ENCODE results near the gene CAMTA1. TPM values are rescaled to one million over a fixed set of nuclear protein-coding genes. Genes with fewer than 3 reads are reported as not detected.

Gene CAMTA1
- polyA plus RNA-seq, 1 donor from 2014 or later: 79.0 TPM

DNA sequence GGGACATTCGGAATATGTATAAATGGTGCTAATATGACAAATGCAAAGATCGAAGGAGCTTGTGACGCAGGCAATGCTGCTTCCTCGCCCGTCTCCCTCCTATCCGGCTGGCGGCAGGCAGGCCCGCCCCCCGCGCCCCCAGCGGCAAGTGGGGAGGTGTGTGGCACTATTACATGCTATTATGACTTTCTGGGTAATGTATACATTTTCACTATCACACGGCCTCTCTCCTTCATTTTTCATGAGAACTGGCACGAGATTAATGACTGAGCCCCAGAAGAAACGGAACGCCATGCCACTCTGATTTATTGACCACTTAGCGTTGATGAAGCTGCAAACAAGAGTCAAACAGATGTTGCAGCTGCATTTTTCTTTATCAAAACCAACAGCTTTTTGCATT lies 846.9 kb downstream of the CAMTA1 start:
- H3K36me3 Mint-ChIP-seq: no peaks in the 10 kb centered on the region
- H3K4me3 Mint-ChIP-seq: no peak overlapping the region
- no peaks in the 10 kb centered on the region for H3K9me3 Mint-ChIP-seq
- H3K27me3 Mint-ChIP-seq: peaks cover 20% of the 10 kb centered on the region
- H3K27ac Mint-ChIP-seq: no peak overlapping the region
- no peaks in the 10 kb centered on the region for H3K4me1 Mint-ChIP-seq

DNA sequence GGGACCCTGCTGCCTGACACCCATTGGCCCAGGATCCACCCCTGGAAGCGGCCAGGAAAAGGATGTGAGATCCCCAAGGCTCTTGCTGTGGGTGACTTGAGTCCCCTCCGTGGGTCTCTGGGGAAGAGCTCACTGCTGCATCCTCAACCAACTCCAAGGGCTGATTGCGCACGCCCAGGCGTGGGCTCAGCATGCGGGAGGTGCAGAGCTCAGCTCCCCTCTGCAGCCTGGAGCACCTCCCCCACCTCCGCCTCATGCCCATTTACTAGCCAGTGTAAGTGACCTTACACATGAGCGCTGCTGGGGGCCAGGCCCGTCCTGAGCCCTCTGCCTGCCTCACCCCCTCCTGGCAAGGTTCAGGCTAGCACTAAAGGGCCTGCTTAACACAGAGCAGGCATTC lies 847.4 kb downstream of the CAMTA1 start:
- Mint-ChIP-seq H3K4me3 (no peak overlapping the region), H3K36me3 (no peaks in the 10 kb centered on the region), H3K9me3 (no peaks in the 10 kb centered on the region), H3K4me1 (no peaks in the 10 kb centered on the region), H3K27me3 (peaks cover 20% of the 10 kb centered on the region), H3K27ac (no peak overlapping the region)

DNA sequence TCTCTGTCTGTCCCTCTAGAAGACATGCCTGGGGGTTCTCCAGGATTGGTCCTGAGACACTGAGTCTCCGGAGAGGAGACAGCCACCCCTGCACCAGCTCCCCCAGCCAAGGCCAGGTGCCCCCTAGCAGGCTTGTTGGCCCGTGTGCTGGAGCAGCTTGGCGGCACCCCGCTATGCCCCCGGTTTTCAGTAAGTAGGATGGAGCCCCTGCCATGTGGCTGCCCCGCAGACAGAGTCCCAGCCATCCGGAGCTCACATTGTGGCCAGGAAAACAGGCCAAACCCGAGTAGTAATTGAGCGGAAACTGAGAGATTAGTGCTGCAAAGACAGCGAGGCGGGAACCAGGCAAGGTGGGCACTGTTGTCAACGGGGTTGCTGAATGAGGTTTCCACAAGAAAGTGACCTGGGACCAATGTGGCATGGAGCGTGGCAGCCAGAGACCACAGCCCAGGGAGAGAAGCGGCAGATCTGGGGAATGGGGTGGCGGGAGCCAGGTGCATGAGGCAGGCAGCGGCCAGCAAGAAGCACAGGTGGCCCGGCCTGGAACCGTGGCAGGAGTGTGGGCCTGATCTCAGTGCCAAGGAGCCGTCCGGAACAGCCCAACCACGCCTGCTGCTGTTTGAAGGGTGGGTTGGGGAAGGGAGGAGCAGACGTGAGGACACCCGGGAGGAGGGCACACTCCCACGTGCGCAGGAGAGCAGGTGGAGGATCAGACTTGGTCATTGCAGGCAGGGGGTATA lies 848.4 kb downstream of the CAMTA1 start:
- peaks cover 19% of the 10 kb centered on the region for H3K27me3 Mint-ChIP-seq
- no peaks in the 10 kb centered on the region for H3K9me3 Mint-ChIP-seq
- H3K4me1 Mint-ChIP-seq: no peaks in the 10 kb centered on the region
- H3K36me3 Mint-ChIP-seq: no peaks in the 10 kb centered on the region
- H3K4me3 Mint-ChIP-seq: no peak overlapping the region
- peak overlapping the region in 1 of 3 donors; percentile 45 for H3K27ac Mint-ChIP-seq

DNA sequence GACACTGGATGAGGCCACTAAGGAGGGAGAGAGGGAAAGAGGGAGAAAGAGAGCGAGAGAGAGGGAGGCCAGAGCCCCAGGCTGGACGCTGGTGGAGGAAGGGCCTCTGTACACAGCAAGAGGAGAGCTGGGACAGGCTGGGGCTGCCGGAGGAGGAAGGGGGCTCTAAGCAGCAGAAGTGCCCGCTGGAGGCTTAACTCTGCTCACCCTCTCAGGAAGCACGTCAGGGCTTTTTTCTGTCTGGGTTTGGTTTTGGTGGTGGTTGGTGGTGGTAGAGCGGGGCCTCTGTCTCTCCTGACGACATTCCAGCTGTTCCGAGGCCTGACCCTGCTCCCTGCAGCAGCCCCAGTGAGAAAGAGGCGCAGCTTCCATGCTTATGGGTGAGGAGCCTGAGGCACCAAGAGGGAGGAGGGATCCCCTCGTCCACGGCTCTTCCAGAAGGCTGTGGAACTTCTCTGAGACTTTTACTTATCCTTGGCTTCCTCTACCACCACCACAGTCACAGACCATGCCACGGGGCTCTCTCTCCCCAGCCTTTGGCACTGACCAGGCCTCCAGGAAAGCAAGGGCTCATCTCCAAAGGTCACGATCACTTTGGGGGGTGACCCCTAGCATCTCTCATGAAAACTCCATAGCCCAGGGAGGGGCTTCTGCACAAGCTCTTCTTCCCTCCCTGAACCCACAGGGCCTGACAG lies 849.4 kb downstream of the CAMTA1 start:
- H3K36me3 Mint-ChIP-seq: no peaks in the 10 kb centered on the region
- peaks cover 19% of the 10 kb centered on the region for H3K27me3 Mint-ChIP-seq
- H3K4me1 Mint-ChIP-seq: no peaks in the 10 kb centered on the region
- H3K9me3 Mint-ChIP-seq: no peaks in the 10 kb centered on the region
- H3K27ac Mint-ChIP-seq: no peak overlapping the region
- H3K4me3 Mint-ChIP-seq: no peak overlapping the region

DNA sequence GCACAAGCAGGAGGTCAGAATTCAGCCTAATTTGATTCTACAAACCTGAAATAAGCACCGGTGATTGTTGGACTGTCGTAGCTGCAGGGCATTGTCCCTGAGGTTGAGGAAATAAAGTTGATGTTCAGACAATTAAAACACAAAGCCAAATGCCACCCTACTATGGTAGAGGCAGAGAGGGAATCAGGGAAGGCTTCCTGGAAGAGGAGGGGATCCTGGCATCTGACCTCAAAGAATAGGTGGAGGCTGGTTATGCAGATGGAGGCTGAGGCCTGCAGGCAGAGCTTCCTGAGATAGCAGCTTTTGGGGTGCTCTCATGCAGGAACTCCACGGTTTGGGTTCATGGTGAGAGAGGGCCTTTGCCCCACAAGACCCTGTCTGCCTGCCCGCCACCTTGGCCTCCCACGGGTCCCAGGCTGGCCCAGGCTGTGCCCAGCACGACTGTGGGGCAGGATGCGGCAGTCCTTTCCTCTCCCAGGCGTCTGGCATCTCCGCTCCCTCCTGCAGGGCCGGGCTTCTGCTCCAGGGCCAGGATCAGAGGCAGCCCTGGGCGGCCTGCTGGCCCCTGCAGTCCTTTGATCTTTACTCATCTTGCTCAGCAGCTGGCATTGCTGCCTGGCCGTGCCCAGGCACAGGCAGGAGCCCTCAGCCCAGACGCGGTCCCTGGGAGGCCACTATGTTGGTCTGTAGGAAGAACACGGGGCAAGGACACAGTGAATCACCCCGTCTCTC lies 851.7 kb downstream of the CAMTA1 start:
- H3K4me3 Mint-ChIP-seq: no peak overlapping the region
- no peak overlapping the region for H3K27ac Mint-ChIP-seq
- no peaks in the 10 kb centered on the region for H3K9me3 Mint-ChIP-seq
- H3K4me1 Mint-ChIP-seq: no peaks in the 10 kb centered on the region
- peaks cover 18% of the 10 kb centered on the region for H3K27me3 Mint-ChIP-seq
- no peaks in the 10 kb centered on the region for H3K36me3 Mint-ChIP-seq

DNA sequence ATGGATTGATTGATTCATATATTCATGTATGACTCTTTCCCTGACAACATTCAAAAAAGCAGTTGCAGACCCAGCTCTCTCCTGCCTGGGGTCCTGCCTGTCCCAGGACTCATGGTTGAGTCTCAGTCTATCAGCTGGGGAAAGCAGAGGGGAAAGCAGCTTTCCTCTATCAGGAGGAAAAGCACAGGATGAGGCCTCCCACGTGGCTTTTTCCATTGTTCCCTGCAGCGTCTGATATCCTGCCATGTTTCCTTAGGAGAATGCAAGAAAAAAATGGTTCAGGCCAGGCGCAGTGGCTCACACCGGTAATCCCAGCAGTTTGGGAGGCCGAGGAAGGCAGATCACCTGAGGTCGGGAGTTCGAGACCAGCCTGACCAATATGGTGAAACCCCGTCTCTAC lies 852.8 kb downstream of the CAMTA1 start:
- H3K4me3 Mint-ChIP-seq: no peak overlapping the region
- no peaks in the 10 kb centered on the region for H3K4me1 Mint-ChIP-seq
- no peaks in the 10 kb centered on the region for H3K9me3 Mint-ChIP-seq
- H3K27ac Mint-ChIP-seq: no peak overlapping the region
- peaks cover 14% of the 10 kb centered on the region for H3K27me3 Mint-ChIP-seq
- no peaks in the 10 kb centered on the region for H3K36me3 Mint-ChIP-seq

DNA sequence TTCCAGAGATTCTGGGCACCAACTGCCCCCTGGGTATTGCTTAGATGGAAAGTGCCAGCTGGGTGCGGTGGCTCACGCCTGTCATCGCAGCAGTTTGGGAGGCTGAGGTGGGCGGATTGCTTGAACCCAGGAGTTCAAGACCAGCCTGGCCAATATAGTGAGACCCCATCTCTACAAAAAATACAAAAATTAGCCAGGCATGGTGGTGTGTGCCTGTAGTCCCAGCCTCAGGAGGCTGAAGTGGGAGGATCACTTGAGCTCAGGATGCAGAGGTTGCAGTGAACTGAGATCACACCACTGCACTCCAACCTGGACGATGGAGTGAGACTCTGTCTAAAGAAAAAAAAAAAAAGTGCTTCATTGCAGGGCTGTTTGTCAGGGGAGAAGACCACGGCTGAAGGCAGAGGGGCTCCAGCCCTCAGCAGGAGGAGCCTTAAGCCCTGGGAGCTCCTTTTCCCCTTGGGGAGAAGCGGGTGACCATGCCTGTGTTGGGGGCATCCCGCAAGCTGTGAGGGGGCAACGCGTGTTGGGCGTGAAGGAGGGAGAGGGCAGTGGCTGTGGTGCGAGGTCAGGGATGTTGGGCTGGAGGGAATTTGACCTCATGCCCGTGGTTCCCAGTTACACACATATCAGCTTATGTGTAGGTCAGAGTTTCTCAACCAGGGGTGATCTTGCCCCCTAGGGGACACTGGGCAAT lies 854.3 kb downstream of the CAMTA1 start:
- no peaks in the 10 kb centered on the region for H3K36me3 Mint-ChIP-seq
- no peak overlapping the region for H3K27ac Mint-ChIP-seq
- H3K9me3 Mint-ChIP-seq: no peaks in the 10 kb centered on the region
- H3K27me3 Mint-ChIP-seq: peaks cover 5% of the 10 kb centered on the region
- no peaks in the 10 kb centered on the region for H3K4me1 Mint-ChIP-seq
- no peak overlapping the region for H3K4me3 Mint-ChIP-seq

DNA sequence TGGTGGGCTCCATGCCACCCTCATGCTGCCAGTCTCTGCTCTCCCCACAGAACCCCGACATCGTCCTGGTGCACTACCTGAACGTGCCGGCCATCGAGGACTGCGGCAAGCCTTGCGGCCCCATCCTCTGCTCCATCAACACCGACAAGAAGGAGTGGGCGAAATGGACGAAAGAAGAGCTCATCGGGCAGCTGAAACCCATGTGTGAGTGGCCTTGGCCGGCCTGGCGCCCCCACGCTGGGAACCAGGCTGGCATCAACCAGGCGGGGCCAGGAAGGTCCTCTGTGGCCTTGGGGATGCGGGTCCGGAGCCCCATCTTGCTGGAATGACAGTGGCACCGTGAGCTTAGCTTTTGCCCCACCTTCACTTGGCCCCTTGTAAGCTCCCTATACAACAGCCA lies 855.1 kb downstream of the CAMTA1 start:
- peaks cover 4% of the 10 kb centered on the region for H3K27me3 Mint-ChIP-seq
- no peak overlapping the region for H3K4me3 Mint-ChIP-seq
- no peak overlapping the region for H3K27ac Mint-ChIP-seq

DNA sequence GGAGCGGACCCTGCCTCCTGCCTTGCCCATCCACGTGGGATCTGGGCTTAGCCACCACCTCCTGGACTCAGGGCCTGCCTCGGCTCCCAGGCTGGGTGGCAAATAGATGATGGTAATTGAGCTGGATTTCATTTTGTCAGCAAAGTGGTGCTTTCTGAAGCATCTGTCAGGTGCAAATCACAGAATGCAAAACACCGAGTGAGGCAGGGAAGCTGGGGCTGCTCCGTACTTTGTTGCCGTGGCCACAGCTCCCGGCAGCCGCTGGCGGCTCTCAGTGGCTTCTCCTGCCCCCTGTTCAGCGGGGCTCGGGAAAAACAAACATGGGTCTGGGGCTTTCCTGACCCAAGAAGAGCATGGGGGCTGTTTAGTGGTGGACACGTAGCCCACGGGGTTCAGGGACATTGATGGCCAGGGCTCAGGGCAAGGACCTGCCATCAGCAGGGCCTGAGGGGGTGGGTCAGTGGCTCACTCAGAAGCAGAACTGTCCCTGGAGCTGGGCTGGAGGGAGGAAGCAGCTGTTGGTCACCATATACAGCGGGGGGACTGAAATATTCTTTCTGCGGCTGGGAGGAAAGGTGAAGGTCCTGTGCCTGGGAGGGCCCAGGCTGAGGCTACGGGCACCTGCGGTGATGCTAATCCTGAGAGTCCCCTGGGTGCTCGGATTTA lies 855.8 kb downstream of the CAMTA1 start:
- no peaks in the 10 kb centered on the region for H3K27me3 Mint-ChIP-seq
- H3K4me1 Mint-ChIP-seq: peaks cover 0 to 3% (median 0%) of the 10 kb centered on the region in 3 donors
- no peak overlapping the region for H3K4me3 Mint-ChIP-seq
- no peaks in the 10 kb centered on the region for H3K9me3 Mint-ChIP-seq
- no peak overlapping the region for H3K27ac Mint-ChIP-seq
- H3K36me3 Mint-ChIP-seq: no peaks in the 10 kb centered on the region

More for the DNA sequence above, 855.1 kb downstream of the CAMTA1 start:
- H3K4me1 Mint-ChIP-seq: no peaks in the 10 kb centered on the region
- H3K9me3 Mint-ChIP-seq: no peaks in the 10 kb centered on the region
- H3K36me3 Mint-ChIP-seq: no peaks in the 10 kb centered on the region

DNA sequence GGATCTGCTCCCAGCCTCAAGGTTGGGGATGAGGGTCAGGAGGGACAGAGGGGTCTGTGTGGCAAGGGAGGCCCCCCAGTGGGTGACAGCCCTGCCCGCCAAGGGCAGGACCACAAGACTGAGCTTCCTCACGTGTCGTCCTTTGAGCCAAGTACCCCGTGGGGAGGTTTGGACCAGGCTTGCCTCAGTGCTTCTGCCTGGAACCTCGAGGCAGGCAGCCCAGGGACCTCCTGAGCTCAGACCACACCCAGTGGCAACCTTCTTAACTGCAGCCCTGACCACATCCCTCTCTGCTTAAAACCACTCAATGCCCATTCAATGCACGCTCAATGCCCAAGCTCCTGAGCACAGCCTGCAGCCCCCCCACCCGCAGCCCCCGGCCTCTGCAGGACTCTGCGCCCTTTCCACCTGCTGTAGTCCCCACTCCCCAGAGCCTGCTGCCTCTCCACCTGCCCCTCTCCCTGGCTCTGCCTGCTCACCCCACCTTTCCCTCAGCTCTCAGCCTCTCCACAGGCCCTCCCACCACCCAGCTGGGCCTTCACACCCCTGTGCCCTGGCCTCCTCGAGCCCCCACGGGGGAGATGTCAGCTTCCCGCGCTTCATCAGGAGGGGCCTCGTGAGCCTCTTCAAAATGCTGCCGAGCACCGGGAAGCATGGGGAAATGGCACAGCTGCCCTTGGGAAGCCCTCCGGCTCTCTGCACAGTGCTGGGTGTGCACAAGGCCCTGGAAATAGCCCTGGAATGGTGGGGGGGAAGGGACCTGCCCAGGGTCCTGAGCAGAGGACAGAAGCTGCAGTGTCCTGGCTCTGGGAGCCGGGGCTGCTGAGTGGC lies 856.5 kb downstream of the CAMTA1 start:
- Mint-ChIP-seq H3K9me3 (no peaks in the 10 kb centered on the region), H3K36me3 (no peaks in the 10 kb centered on the region), H3K27ac (no peak overlapping the region), H3K4me3 (no peak overlapping the region), H3K27me3 (no peaks in the 10 kb centered on the region), H3K4me1 (peaks cover 0 to 4% (median 0%) of the 10 kb centered on the region in 3 donors)

DNA sequence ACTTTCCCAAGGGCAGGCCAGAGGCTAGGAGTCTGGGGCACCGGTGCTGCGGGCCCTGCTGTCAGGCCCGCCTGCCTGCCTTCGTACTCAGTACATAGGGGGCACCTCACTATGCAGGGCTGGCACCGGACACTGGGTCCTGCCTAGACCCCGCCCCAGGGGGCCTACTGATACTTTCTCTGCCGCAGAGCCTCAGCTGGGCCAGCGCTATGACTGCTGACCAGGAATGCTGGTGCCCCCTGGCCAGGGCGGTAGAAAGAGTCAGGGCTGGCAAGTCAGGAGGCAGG lies 857.1 kb downstream of the CAMTA1 start:
- no peaks in the 10 kb centered on the region for H3K9me3 Mint-ChIP-seq
- H3K27me3 Mint-ChIP-seq: no peaks in the 10 kb centered on the region
- no peak overlapping the region for H3K4me3 Mint-ChIP-seq
- peaks cover 0 to 4% (median 0%) of the 10 kb centered on the region in 3 donors for H3K4me1 Mint-ChIP-seq
- no peak overlapping the region for H3K27ac Mint-ChIP-seq
- H3K36me3 Mint-ChIP-seq: no peaks in the 10 kb centered on the region

DNA sequence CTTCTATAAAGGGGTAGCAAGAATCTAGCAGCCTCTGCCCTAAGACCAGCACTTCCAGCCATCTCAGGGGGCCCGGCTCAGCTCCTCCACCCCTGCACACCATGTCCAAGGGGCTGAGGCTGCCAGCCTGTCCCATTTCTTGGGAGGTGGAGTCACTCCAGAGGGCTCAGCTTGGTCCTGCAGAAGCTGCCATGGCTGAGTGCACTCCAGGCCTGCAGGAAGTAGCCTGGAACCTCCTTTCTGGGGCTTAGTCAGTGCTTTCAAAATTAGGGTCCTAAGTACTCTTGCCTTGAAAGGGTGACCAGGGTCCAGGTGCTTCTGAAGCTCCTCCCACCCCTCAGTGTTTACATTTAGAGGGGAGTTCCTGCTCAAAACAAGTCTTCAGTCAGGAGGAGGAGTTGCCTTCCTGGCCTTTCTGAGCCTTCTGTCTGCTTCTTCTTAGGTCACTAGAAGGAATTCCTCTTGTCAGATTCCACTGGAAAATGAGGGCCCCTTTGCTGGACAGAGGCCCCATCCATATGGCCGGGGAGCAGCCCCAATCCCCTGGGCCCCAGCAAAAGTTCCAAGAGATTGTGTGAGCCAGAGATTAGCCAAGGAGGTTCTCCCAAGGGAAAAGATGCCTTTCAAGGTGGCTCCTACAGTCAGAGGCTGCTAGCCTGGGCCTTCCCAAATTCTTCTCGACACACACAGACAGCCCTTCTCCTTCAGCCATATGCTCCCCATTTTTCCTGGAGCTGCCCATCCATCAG lies 857.7 kb downstream of the CAMTA1 start:
- Mint-ChIP-seq H3K36me3 (no peaks in the 10 kb centered on the region), H3K27me3 (peaks cover 3% of the 10 kb centered on the region), H3K4me3 (no peak overlapping the region), H3K4me1 (peaks cover 0 to 4% (median 0%) of the 10 kb centered on the region in 3 donors), H3K27ac (no peak overlapping the region), H3K9me3 (no peaks in the 10 kb centered on the region)

DNA sequence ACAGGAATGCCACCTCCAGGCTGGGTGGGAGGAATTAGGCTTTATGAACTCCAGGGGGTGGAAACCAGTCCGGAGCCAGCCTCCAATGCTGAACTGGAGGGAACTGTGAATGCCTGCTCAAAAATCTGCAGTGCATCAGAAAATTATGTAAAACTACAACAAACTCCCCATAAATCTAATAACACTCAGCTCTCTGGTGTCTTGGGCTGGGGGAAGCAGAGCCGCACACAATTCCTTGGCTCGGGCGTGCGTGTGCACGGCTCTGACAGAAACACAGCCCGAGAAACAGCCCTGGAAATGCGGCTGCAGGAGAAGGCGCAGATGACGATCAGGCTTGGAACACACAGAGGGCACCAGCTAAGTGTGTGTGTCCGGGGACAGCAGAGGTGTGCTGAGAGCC lies 858.3 kb downstream of the CAMTA1 start:
- Mint-ChIP-seq H3K9me3 (no peaks in the 10 kb centered on the region), H3K27me3 (peaks cover 3% of the 10 kb centered on the region), H3K27ac (no peak overlapping the region), H3K4me1 (peaks cover 0 to 4% (median 0%) of the 10 kb centered on the region in 3 donors), H3K36me3 (no peaks in the 10 kb centered on the region), H3K4me3 (no peak overlapping the region)
